ENCODE data around the gene SETBP1. TPM values are rescaled to one million over a fixed set of nuclear protein-coding genes. Genes with fewer than 3 reads are reported as not detected.

The SETBP1 gene
- total RNA-seq, 2 experiments from 2014 or later: 0.74 to 1.4 TPM

DNA sequence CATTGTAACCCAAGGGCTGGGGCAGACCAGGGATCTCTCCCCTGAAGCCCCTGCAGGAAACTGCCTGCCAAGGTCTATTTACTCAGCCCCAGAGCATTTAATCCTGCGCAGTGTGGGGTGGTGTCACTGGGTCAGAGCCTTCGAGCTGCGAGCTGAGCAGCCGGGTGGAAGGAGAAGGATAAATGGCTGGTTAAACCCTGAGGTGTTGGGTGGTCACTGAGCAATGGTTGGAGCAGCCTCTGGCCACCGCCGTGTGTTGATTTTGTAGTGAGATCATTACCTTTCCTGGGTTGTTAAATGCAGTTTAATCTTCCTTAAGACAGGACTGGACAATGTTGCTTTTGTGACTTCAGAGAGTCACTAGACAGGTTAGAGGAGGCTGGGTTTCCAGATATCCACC, 98.1 kb downstream of the SETBP1 start:
- peaks cover 28% of the 10 kb centered on the region for H3K27me3 Mint-ChIP-seq (ENCODE audit: low read depth)
- DNase-seq: no peak
- intact Hi-C loops (cut with micrococcal nuclease): no loop called here
- no peaks in the 10 kb centered on the region for H3K4me1 Mint-ChIP-seq (ENCODE audit: low read depth)
- CTCF ChIA-PET: no interaction called here
- no peak overlapping the region for H3K27ac Mint-ChIP-seq
- no peaks in the 10 kb centered on the region for H3K36me3 Mint-ChIP-seq (ENCODE audit: low read depth)
- no peaks in the 10 kb centered on the region for H3K9me3 Mint-ChIP-seq
- no peak overlapping the region for H3K4me3 Mint-ChIP-seq

DNA sequence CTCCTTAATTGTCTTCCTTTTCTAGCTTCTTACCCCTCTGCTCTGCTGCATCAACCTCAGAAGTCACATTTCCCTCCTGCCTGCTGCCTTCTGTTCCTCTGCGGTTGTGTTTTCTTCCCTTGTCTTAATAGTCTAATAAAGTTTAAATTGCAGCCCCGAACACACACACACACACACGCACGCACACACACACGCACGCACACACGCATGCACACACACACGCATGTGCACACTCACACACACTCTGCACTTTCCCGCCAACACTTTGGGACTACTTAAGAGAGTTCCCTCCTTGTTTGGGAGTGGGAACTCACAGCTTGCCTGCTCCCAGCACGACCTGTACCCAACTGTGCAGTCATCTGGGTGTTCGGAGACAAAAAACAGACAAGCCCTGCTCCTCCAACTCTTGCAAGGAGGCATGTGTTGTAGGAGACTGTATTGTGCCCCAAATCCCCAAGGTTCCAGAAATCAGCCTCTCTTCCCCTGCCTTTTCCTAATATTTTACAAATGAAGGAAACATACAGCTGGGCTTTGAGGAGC, 99.1 kb downstream of the SETBP1 start:
- intact Hi-C loops (cut with micrococcal nuclease): no loop called here
- peaks cover 24% of the 10 kb centered on the region for H3K27me3 Mint-ChIP-seq (ENCODE audit: low read depth)

DNA sequence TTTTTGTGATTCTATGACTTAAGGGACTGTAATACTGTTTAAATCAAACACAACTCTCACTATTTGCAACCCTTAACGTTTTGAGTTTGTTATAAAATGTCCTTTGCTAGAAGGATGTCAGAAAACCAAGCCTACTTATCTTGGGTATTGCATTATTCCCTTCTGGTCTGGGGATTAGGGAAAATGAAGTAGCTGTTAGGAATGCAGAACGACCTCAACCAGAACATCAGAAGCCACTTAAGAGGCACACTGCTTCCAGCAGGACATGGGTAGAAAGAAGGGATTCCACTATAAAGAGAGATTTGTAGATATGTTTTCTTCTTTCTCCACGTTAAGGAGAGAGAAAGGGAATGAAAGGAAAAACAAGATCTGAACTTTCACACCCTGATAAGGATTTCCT, 101.2 kb downstream of the SETBP1 start:
- Mint-ChIP-seq H3K4me3 (no peak overlapping the region), H3K27me3 (ENCODE audit: low read depth) (peaks cover 21% of the 10 kb centered on the region), H3K36me3 (ENCODE audit: low read depth) (no peaks in the 10 kb centered on the region), H3K27ac (no peak overlapping the region), H3K4me1 (ENCODE audit: low read depth) (no peaks in the 10 kb centered on the region), H3K9me3 (no peaks in the 10 kb centered on the region)
- CTCF ChIA-PET: no interaction called here
- DNase-seq: no peak
- intact Hi-C loops (cut with micrococcal nuclease): no loop called here

More for the DNA sequence above, 99.1 kb downstream of the SETBP1 start:
- no peaks in the 10 kb centered on the region for H3K9me3 Mint-ChIP-seq
- no peaks in the 10 kb centered on the region for H3K36me3 Mint-ChIP-seq (ENCODE audit: low read depth)
- DNase-seq: no peak
- H3K4me3 Mint-ChIP-seq: no peak overlapping the region
- H3K4me1 Mint-ChIP-seq (ENCODE audit: low read depth): no peaks in the 10 kb centered on the region
- no peak overlapping the region for H3K27ac Mint-ChIP-seq
- CTCF ChIA-PET: no interaction called here

DNA sequence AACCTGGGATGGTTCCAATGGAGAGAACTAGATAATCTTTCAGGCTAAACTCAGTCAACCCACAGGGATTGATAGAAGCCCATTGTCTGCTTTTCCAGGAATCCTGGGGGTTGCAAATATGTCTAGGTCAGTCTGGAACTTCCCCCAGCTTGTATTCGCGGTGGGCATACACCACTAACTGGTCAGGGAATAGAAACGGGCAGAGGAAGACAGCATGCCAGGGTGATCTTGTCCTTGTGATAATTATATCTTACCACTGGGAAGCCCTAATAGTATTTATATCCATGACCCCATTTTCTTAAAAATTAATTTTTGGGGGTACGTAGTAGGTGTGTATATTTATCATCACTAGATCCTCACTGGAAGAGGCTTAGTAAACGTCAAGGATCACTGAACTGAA, 101.9 kb downstream of the SETBP1 start:
- H3K4me3 Mint-ChIP-seq: no peak overlapping the region
- H3K36me3 Mint-ChIP-seq (ENCODE audit: low read depth): no peaks in the 10 kb centered on the region
- H3K9me3 Mint-ChIP-seq: no peaks in the 10 kb centered on the region
- no peaks in the 10 kb centered on the region for H3K4me1 Mint-ChIP-seq (ENCODE audit: low read depth)
- no peak overlapping the region for H3K27ac Mint-ChIP-seq
- intact Hi-C loops (cut with micrococcal nuclease): no loop called here
- CTCF ChIA-PET: no interaction called here
- DNase-seq: no peak
- peaks cover 21% of the 10 kb centered on the region for H3K27me3 Mint-ChIP-seq (ENCODE audit: low read depth)

DNA sequence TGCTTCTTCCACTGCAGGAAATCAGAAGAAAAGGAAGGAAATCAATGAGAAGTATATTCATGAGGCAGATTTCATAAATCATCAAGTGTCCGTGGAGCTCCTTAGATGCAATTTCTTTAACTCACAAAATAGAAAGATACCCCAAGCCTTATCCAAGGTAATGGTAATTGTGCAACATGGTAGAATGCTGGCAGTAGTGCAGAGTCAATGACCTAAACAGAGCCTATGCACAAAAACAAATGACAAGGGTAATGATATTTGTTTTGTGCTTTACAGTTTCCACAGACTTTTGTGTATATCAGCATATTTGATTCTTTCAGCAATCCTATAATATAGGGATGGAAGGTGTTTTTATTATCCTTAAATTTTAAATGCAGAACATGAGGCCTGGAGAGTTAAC, 102.7 kb downstream of the SETBP1 start:
- H3K9me3 Mint-ChIP-seq: no peaks in the 10 kb centered on the region
- CTCF ChIA-PET: no interaction called here
- no peak overlapping the region for H3K4me3 Mint-ChIP-seq
- H3K36me3 Mint-ChIP-seq (ENCODE audit: low read depth): no peaks in the 10 kb centered on the region
- H3K27ac Mint-ChIP-seq: no peak overlapping the region
- no peak for DNase-seq
- intact Hi-C loops (cut with micrococcal nuclease): no loop called here
- no peaks in the 10 kb centered on the region for H3K4me1 Mint-ChIP-seq (ENCODE audit: low read depth)
- peaks cover 21% of the 10 kb centered on the region for H3K27me3 Mint-ChIP-seq (ENCODE audit: low read depth)

DNA sequence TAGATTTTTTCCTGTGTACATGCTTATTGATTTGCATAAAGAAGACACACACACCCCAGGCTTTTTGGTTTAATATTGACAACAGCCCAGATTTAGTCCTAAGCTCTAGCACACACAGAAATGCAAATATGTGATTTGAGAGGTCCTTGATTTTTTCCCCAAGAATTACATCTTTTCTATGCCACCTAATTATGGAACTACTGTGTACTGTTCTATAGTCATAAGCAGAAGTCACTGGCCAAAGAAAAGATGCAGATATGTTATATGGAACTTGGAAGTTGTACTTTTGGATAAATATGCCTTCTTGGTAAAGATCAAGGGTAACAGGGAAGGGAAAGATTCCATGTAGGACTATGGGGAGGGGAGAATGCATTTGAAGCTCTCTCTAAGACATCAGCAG, 105.6 kb downstream of the SETBP1 start:
- Mint-ChIP-seq H3K36me3 (ENCODE audit: low read depth) (no peaks in the 10 kb centered on the region), H3K4me1 (ENCODE audit: low read depth) (no peaks in the 10 kb centered on the region), H3K4me3 (no peak overlapping the region), H3K27ac (no peak overlapping the region), H3K27me3 (ENCODE audit: low read depth) (peaks cover 8% of the 10 kb centered on the region), H3K9me3 (no peaks in the 10 kb centered on the region)
- intact Hi-C loops (cut with micrococcal nuclease): no loop called here
- DNase-seq: no peak
- CTCF ChIA-PET: no interaction called here

DNA sequence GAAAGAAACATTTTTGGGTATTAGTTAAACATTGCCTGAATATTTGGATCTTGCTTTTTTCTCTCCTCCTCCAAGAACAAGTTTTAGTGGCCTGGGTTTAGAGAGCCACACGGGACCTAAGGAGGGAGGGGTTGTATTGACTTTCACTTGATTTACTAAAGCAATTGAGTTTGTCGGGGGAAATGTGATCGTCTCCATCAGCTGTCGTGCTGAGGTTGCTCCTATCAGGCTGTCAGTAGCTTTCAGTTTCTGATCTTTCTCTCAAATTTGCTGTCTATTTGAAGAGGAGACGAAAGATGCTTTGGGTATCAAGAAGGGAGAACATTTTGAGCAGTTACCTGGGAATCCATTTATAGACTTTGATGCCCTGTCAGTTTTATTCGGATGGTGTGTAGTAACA, 106.0 kb downstream of the SETBP1 start:
- Mint-ChIP-seq H3K27ac (no peak overlapping the region), H3K36me3 (ENCODE audit: low read depth) (no peaks in the 10 kb centered on the region), H3K9me3 (no peaks in the 10 kb centered on the region), H3K4me1 (ENCODE audit: low read depth) (no peaks in the 10 kb centered on the region), H3K4me3 (no peak overlapping the region), H3K27me3 (ENCODE audit: low read depth) (peaks cover 7% of the 10 kb centered on the region)
- intact Hi-C loops (cut with micrococcal nuclease): no loop called here
- DNase-seq: no peak
- CTCF ChIA-PET: no interaction called here

DNA sequence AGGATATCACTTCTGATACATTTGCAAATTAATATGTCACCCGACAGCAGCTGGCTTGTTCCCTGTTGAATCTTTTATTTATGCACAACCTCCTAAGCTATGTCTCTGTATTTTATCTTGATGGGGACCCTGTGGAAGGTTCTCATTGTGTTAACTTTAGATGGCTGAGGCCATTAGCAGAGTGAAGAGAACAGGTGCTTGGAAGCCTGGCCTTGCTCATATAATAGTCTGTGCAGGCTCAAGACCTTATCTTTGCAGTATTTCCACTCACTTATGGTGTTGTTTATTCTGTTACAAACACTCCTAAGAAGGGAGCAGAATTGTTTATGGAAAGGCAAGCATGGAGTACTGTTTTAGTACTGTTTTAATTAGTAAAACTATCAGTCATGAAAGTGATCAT, 107.6 kb downstream of the SETBP1 start:
- Mint-ChIP-seq H3K4me1 (ENCODE audit: low read depth) (no peaks in the 10 kb centered on the region), H3K4me3 (no peak overlapping the region), H3K9me3 (no peaks in the 10 kb centered on the region), H3K36me3 (ENCODE audit: low read depth) (no peaks in the 10 kb centered on the region), H3K27ac (no peak overlapping the region), H3K27me3 (ENCODE audit: low read depth) (peaks cover 7% of the 10 kb centered on the region)
- CTCF ChIA-PET: no interaction called here
- intact Hi-C loops (cut with micrococcal nuclease): no loop called here
- DNase-seq: no peak

DNA sequence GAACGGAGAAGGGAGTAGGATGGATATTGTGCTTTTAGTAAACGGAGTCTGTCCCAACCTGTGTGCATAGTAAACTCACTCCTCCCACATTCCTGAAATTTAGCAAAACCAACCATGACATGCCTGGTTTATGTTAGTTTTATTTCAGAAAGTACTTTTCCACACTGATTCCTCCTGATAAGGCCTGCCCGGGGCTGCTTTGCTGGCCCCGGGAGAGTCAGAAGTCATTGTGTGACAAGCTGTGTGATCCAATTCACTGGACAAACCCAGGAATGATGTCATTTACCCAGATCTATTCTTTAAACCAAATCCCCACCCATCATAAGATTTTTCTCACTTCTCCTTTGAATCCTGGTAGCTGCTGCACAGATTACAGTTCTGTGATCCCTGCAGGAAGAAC, 109.0 kb downstream of the SETBP1 start:
- H3K27ac Mint-ChIP-seq: no peak overlapping the region
- no peaks in the 10 kb centered on the region for H3K9me3 Mint-ChIP-seq
- no peaks in the 10 kb centered on the region for H3K4me1 Mint-ChIP-seq (ENCODE audit: low read depth)
- no peak overlapping the region for H3K4me3 Mint-ChIP-seq
- CTCF ChIA-PET: no interaction called here
- no peaks in the 10 kb centered on the region for H3K36me3 Mint-ChIP-seq (ENCODE audit: low read depth)
- no peak for DNase-seq
- intact Hi-C loops (cut with micrococcal nuclease): no loop called here
- H3K27me3 Mint-ChIP-seq (ENCODE audit: low read depth): peaks cover 16% of the 10 kb centered on the region

DNA sequence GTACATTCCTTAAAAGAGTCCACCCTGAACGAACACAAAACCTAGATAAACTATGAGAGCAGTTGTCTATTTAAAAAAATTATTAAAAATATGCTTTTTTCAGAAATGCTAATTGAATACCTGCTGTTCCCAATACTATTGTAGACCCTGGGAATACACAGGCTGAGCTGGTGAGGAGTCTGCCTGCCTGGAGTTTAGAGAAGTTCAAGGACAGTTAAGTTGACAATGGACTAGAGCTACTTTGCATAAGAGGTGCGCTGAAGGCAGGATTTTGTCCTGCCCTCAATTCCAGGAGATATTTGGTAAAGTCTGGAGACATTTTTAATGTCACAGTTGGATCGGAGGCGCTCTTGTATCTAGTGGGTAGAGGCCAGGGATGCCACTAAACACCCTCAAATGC, 110.2 kb downstream of the SETBP1 start:
- no peak for DNase-seq
- peaks cover 16% of the 10 kb centered on the region for H3K27me3 Mint-ChIP-seq (ENCODE audit: low read depth)
- H3K36me3 Mint-ChIP-seq (ENCODE audit: low read depth): no peaks in the 10 kb centered on the region
- no peak overlapping the region for H3K27ac Mint-ChIP-seq
- intact Hi-C loops (cut with micrococcal nuclease): no loop called here
- peaks cover 7% of the 10 kb centered on the region for H3K4me1 Mint-ChIP-seq (ENCODE audit: low read depth)
- H3K9me3 Mint-ChIP-seq: no peaks in the 10 kb centered on the region
- no peak overlapping the region for H3K4me3 Mint-ChIP-seq
- CTCF ChIA-PET: no interaction called here

DNA sequence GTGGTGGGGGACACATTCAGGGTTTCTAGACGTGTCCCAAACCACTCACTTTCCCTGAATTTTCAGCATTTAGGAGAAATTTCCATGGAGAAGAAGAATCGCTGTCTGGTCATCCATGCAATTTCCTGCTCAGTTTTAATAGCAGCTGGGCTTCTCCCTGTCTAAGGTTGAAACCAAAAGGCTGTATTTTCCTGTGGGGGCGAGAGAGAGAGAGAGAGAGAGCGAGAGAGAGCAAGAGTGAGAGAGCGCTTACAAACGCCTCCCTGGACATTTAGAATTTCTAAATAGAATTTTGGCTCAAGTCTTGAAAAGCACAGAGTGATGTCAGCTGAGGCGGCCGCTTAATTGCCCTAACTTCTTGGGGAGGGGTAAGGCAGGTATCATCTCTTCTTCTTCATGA, 110.8 kb downstream of the SETBP1 start:
- no peak overlapping the region for H3K4me3 Mint-ChIP-seq
- peaks cover 14% of the 10 kb centered on the region for H3K27me3 Mint-ChIP-seq (ENCODE audit: low read depth)
- H3K27ac Mint-ChIP-seq: no peak overlapping the region
- no peaks in the 10 kb centered on the region for H3K9me3 Mint-ChIP-seq
- no peaks in the 10 kb centered on the region for H3K36me3 Mint-ChIP-seq (ENCODE audit: low read depth)
- H3K4me1 Mint-ChIP-seq (ENCODE audit: low read depth): peaks cover 8% of the 10 kb centered on the region
- no peak for DNase-seq
- intact Hi-C loops (cut with micrococcal nuclease): no loop called here
- CTCF ChIA-PET: no interaction called here

DNA sequence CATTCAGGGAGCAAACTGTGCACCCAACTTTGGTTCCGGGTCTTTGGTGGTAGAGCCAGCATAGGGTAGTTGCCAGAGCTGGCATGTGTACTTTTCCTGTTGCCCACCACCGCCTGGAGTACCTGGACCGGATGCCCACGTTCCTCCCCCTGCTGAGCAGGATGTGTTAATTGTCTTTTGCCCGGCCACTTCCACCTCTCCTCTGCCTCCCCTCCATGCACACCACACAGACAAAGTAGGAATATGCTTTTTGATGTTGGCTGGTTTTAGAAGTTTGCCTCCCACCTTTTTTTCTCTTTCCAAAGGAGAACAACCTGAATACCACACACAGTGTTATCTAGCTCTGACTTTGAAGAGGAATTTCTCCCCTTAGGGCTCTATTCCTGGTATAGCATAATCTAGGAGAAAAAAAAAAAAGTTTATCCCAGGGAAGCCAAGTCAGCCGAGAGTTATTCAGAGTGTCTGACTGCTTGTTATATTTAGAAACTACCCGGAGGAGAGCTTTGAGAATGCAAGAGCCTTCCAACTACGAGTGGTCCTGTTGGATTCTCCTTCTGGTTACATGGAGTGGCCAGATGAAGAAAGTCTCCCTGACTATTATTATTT, 111.9 kb downstream of the SETBP1 start:
- no peak overlapping the region for H3K27ac Mint-ChIP-seq
- no peaks in the 10 kb centered on the region for H3K9me3 Mint-ChIP-seq
- H3K36me3 Mint-ChIP-seq (ENCODE audit: low read depth): no peaks in the 10 kb centered on the region
- peaks cover 9% of the 10 kb centered on the region for H3K4me1 Mint-ChIP-seq (ENCODE audit: low read depth)
- no peak overlapping the region for H3K4me3 Mint-ChIP-seq
- intact Hi-C loops (cut with micrococcal nuclease): no loop called here
- CTCF ChIA-PET: no interaction called here
- peaks cover 14% of the 10 kb centered on the region for H3K27me3 Mint-ChIP-seq (ENCODE audit: low read depth)
- no peak for DNase-seq

DNA sequence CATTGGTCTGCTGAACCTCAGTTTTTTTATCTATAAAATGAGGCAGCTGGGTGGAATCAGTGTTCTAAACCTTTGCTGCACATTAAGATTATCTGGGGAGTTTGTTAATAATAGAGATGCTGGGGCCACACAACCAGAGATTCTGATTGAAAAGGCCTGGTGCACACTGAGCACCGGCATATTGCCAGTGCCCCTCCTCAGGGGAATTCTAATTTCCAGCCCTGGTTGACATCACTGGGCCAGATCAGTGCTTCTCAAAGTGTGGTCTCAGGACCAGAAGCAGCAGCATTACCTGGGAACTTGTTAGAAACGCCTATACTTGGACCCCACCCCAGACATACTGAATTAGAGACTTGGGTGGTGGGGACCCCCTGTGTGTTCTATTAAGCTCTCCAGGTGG, 112.5 kb downstream of the SETBP1 start:
- Mint-ChIP-seq H3K9me3 (no peaks in the 10 kb centered on the region), H3K36me3 (ENCODE audit: low read depth) (no peaks in the 10 kb centered on the region), H3K27me3 (ENCODE audit: low read depth) (peaks cover 14% of the 10 kb centered on the region), H3K4me3 (no peak overlapping the region), H3K4me1 (ENCODE audit: low read depth) (peaks cover 16% of the 10 kb centered on the region), H3K27ac (no peak overlapping the region)
- intact Hi-C loops (cut with micrococcal nuclease): no loop called here
- no peak for DNase-seq
- CTCF ChIA-PET: interaction anchor here (0.6 kb wide), 1 partner anchor 1102 kb away, joined by 3 read pairs; no protein-coding TSS in a partner anchor

All from activated naive CD4-positive, alpha-beta T cell treated with anti-CD3 and anti-CD28 coated beads for 36 hours (primary cell).